ENCODE data around the gene MEIKIN.

MEIKIN gene

GRCh38 chr5:131973089-131973712 is 27.7 kb upstream of the MEIKIN start:
- no peak for DNase-seq

GRCh38 chr5:131968396-131968954 is 23.0 kb upstream of the MEIKIN start:
- no peak for DNase-seq

GRCh38 chr5:131966551-131966950 is 21.1 kb upstream of the MEIKIN start:
- no peak for DNase-seq

DNA sequence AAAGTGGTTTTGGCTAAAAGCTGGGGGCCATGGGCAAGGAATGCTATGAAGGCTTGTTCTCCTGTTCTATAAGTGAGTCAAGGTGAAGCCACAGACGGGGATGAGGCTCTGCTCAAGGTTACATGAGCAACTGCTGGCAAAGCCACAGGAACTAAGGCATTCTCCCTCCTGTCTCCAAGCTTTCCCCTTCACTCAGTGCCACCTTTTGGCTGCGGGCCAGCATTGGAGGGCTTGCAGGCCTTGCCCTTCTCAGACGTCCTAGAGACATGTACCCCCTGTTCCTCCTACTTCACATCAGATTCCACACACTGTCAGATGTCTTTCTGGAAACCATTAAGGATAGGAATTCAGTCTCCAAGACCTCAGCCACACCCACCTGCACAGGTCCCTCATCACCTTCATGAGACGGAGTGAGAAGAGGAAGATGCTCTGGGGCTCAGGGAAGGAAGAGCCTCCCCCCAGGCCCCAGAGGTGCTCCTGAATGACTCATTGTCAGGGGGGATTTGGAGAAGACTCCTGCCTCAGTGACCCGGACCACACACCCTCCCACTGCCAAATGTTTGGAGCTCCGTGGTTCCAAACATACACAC is 20.5 kb upstream of the MEIKIN start:
- DNase-seq: no peak

GRCh38 chr5:131959906-131960305 is 14.4 kb upstream of the MEIKIN start:
- no peak for DNase-seq

DNA sequence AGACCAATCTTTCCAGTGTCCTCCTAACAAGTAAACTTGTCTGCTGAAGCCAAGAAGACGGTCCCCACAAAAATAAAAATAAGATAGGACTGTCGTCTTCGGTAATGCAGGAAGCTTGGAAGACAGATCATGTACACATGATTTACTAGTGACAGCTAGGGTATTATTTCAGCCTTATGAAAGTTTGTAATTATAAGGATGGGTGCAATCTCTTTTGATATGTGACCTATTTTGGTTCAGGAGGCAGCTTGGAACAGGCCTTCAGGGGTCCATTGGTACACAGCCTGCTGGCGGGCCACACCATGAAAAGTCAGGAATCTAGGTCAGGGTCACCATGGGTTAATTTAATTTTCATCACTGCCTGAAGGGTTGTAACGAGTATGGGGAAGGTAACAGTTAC is 13.7 kb upstream of the MEIKIN start:
- DNase-seq: no peak

DNA sequence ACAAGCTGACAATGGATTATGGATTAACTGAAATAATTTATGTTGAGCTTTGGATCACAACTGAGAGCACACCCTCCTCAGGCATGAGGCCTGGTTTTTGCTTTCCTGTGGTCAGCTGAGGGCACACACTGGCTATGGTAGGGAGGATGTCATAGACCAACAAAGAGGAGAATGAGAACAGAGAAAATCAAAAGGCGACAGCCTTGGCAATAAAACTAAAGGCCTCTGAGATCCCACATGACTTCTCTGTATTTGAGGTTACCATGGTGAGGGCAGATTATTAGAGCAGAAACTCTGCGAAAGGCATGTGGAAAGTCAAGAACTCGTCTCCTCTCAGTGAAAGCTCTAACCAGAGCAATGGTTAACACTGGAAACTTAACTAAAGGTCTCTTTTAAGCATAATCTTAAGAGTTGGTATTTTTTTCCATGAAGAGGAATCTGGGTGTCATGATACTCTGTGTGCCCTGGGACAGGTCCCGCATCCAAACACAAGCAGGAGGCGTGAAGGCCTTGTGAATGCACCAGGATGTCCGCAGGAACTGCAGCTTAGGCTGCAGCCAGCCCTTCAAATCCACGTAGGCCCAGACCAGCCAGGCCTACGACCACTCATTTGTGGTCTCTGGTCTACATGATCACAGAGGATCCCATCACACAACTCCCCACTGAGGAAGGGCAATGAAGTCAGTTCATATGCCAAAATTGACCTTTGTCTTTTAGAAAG is 12.4 kb upstream of the MEIKIN start:
- DNase-seq: no peak

GRCh38 chr5:131953969-131954368 is 8.5 kb upstream of the MEIKIN start:
- no peak for DNase-seq

DNA sequence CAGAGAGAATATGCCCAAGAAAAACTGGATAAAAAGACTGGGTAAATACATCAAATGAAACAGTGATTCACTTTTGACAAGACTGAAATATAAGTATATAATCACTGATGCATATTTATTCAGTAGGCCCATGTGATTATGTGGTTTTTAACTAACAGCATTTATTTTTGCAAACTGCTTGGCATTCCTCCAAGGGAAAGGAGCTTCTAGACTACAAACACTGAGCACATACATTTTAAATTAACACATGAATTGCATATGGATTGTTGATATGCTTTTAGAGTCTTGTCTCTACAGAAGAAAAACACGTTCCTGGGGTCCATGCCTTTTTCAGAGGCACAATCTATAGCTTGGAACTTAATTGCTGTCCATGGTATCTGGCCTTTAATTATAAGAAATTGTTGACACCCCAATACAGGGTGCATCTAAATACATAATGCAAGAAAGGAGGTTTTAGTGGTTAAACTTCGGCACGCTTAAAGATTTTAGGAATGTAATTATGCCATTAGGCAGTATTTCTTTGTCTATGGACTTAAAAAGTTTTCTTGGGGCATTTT is 6.9 kb upstream of the MEIKIN start:
- DNase-seq: no peak

GRCh38 chr5:131950706-131951105 is 5.2 kb upstream of the MEIKIN start:
- no peak for DNase-seq

DNA sequence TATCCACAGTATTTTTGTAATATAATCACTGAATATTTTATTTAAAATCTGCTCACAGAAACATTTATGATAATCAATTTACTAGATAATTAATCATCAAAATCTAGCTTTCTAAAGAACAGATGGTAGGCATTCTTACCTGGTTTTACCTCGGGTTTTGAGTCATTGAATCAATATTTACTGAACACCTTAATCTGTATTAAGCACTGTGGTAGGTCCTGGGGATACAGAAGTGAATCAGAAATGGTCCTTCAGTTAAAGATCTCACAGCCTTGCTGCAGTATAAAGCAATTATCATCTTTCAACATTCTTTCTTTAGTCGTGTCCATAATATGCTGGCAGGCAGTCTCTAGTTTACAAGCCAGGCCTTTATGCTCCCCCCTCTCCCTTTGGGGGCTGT is 2.0 kb upstream of the MEIKIN start:
- no peak for DNase-seq

DNA sequence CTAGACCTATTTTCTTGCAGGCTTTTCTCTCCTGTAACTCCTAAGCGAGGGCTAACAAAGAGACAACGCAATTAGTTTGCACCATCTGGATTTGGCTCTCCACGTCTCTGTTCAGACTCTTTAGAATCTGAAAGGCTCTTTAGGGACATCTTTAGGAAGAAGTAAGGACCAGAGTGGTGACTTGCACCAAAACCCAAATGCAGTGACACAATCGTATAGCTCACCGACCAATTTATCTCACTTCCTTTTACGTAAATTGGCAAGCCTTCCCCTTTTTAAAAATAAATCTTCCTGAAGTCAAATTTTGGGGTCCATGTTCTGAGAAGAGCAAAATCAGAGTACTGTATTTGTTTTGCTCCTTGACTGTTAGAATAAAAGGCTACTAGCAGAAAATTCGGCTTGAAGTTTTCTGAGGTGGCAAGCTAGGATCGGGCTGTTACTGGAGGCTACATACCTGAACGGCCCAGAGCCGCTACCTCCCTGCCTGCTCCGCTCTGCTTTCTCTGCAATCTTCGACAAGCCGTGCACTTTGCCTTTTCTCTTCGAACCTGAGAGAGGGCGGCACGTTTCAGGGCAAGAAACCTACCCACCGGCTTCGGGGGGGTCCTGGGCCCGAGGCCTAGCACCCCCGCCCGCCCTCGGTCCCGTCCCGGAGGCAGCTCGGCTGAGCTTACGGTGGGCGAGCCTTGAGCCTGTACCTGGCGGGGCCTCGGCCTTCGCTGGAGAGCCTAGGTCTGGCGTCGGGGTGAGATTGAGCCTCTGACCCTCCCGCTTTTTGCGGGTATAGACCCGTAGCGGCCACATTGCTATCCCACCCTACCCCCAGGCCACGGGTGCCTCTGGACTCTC is 537 bp downstream of the MEIKIN start:
- no peak for DNase-seq

DNA sequence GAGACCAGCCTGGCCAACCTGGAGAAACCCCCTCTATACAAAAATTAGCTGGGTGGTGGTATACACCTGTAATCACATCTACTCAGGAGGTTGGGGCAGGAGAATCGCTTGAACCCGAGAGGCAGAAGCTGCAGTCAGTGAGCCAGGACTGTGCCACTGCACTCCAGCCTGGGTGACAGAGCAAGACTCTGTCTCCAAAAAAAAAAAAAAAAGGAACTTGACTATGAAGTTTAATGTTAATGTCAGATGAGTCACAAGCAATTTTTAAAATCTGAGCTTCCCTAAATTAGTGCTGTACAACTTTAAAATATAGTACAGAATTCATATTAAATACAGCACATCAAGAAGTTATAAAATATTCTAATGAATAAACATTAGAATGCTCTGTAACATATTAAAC is 1.5 kb downstream of the MEIKIN start:
- no peak for DNase-seq

- no peak for DNase-seq
These were observed 3.4 kb downstream of the MEIKIN start for GRCh38 chr5:131942016-131942415.

GRCh38 chr5:131939690-131940345 is 5.6 kb downstream of the MEIKIN start:
- no peak for DNase-seq

DNA sequence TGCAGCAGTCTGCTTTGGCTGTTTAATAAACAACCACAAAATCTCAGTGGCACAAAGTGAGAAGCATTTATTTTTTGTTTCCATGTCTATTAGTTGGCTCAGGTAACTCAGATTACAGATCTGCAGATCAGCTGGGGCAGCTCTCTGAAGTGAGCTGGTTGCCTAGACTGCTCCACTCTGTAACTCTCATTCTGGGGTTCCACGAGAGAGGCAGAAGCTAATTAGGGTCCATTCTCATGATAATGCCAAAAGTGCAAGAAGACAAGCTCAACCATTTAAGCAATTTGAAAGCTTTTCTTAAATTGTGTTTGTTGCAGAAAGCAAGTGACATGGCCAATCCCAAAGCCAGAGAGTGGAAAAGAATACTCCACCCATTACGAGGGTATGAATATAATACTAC is 13.2 kb downstream of the MEIKIN start:
- no peak for DNase-seq

DNA sequence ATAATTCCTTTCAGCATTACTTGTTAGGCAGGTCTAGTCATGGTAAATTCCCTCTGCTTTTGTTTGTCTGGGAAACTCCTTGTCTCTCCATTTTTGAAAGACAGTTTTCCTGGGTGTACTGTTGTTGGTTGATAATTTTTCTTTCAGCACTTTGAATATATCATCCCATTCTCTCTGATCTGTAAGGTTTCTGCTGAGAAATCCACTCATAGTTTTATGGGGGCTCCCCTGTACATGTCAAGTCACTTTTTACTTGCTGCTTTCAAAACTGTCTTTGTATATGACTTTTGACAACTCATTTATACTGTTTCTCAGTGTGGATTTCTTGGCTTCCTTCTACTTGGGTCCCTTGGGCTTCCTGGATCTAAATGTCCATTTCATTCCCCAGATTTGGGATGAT is 16.5 kb downstream of the MEIKIN start:
- no peak for DNase-seq

- DNase-seq: no peak
These were observed 19.3 kb downstream of the MEIKIN start for GRCh38 chr5:131926168-131926567.

DNA sequence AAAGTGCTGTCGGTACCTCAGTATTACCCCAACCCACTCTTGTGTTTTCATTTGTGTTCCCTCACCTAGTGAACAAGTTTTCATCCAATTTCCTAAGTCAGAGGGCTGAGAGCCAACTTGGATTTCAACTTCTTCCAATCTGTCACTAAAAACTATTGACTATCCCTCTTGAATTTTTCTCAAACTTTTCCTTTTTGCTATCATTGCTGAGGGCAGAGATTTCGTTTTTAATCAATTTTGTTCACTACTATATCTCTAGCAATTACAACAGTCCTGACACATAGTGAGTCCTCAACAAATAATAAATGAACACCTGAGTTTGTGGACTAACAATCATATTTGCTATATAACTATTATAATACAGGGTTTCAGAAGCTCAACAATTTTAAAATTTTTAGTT is 29.0 kb downstream of the MEIKIN start:
- DNase-seq: no peak

- no peak for DNase-seq
These were observed 31.0 kb downstream of the MEIKIN start for GRCh38 chr5:131914472-131914871.

DNA sequence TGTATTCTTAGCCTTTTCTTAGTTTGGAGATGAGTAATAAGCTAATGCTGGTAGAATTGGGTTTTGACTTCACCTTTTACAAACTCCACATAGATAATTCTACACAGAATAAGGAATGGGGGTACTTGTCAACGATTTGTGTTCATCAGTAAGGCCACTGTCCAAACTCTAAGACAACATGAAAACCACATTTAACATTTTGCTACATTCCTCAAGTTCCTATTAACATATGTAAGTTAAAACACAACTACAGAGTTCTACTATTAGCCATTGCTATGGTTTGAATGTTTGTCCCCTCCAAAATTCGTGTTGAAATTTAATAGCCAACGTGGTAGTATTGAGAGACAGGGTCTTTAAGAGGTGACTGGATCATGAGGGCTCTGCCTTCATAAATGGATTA is 31.9 kb downstream of the MEIKIN start:
- no peak for DNase-seq

- no peak for DNase-seq
These were observed 38.8 kb downstream of the MEIKIN start for GRCh38 chr5:131906668-131907067.

Data from stimulated activated CD4-positive, alpha-beta T cell treated with anti-CD3 and anti-CD28 coated beads, Interleukin-4, amount 100 ng/mL, for 4 hours (primary cell).